H1 (cell line): ENCODE measurements around the gene WDR59. TPM values are rescaled to one million over a fixed set of nuclear protein-coding genes. Genes with fewer than 3 reads are reported as not detected.
A peak's percentile ranks its signal among the peaks of the same experiment; 100 is the strongest.

Experiments used
- BACH1 ChIP-seq: IDR thresholded peaks from 2 replicates; pipeline ENCODE4 v1.6.1; 2012; ENCODE audit warnings: low read length, improper control_type of control experiment
- CHD1 ChIP-seq: IDR thresholded peaks from 2 replicates; pipeline ENCODE4 v1.6.1; 2012; ENCODE audit warnings: low read depth, low read length, improper control_type of control experiment
- CHD2 ChIP-seq: IDR thresholded peaks from 2 replicates; pipeline ENCODE4 v1.6.1; 2012; ENCODE audit warnings: low read length, improper control_type of control experiment
- EGR1 ChIP-seq: IDR thresholded peaks from 2 replicates; pipeline ENCODE4 v1.6.1; 2011; ENCODE audit warnings: low read depth, low read length, borderline replicate concordance
- HDAC2 ChIP-seq, 2 experiments: fragments of 300-600 bp in 1 of 2; sonication (generic) in 1 of 2; IDR thresholded peaks; 2 replicates each; pipeline ENCODE4 v1.6.1; 2011 to 2012; ENCODE audit warnings: low read depth in 2 of 2, low read length in 2 of 2, mild to moderate bottlenecking in 2 of 2, moderate library complexity in 2 of 2, borderline replicate concordance in 1 of 2, inconsistent platforms in 1 of 2
- JUN ChIP-seq: IDR thresholded peaks from 2 replicates; pipeline ENCODE4 v1.6.1; 2011; ENCODE audit warnings: low read depth, mild to moderate bottlenecking, improper control_type of control experiment, low read length
- KDM1A ChIP-seq: fragments of 200-600, 300-600 bp; sonication (generic); IDR thresholded peaks from 2 replicates; pipeline ENCODE4 v1.7.1; 2016; ENCODE audit warnings: mild to moderate bottlenecking, low read length, borderline replicate concordance
- KDM4A ChIP-seq: IDR thresholded peaks from one replicate; pipeline ENCODE4 v1.7.1; 2012; ENCODE audit warnings: low read depth, mild to moderate bottlenecking, moderate library complexity, low read length, inconsistent platforms; ENCODE audit not compliant: severe bottlenecking
- KDM5A ChIP-seq: fragments of 200-600 bp; IDR thresholded peaks from 2 replicates; pipeline ENCODE4 v1.7.1; 2012; ENCODE audit warnings: mild to moderate bottlenecking, low read length, inconsistent platforms, mixed read lengths
- MAFK ChIP-seq: IDR thresholded peaks from 2 replicates; pipeline ENCODE4 v1.6.1; 2012; ENCODE audit warnings: low read depth, mild to moderate bottlenecking, improper control_type of control experiment, low read length
- RAD21 ChIP-seq, 2 experiments: IDR thresholded peaks in 1 of 2; conservative IDR thresholded peaks in 1 of 2; 2 replicates each; pipeline ENCODE4 v1.6.1; 2011; ENCODE audit warnings: low read depth in 2 of 2, low read length in 2 of 2, improper control_type of control experiment in 1 of 2, inconsistent platforms in 1 of 2, mild to moderate bottlenecking in 1 of 2, moderate library complexity in 1 of 2
- RBBP5 ChIP-seq: IDR thresholded peaks from 2 replicates; pipeline ENCODE4 v1.7.1; 2012; ENCODE audit warnings: low read depth, mild to moderate bottlenecking, inconsistent platforms, low read length, moderate library complexity, borderline replicate concordance
- RFX5 ChIP-seq: IDR thresholded peaks from 2 replicates; pipeline ENCODE4 v1.6.1; 2011; ENCODE audit warnings: low read depth, low read length, improper control_type of control experiment, borderline replicate concordance
- SAP30 ChIP-seq: fragments of 300-600 bp; sonication (generic); IDR thresholded peaks from 2 replicates; pipeline ENCODE4 v1.7.1; 2012; ENCODE audit warnings: low read length, moderate library complexity, mild to moderate bottlenecking, inconsistent platforms; ENCODE audit not compliant: insufficient read depth, insufficient replicate concordance
- SIN3A ChIP-seq, 2 experiments: IDR thresholded peaks in 1 of 2; conservative IDR thresholded peaks in 1 of 2; 2 replicates each; pipeline ENCODE4 v1.6.1; 2011 to 2012; ENCODE audit warnings: low read length in 2 of 2, improper control_type of control experiment in 1 of 2, low read depth in 1 of 2, mild to moderate bottlenecking in 1 of 2
- SP1 ChIP-seq: IDR thresholded peaks from 2 replicates; pipeline ENCODE4 v1.6.1; 2011; ENCODE audit warnings: low read depth, low read length
- SP2 ChIP-seq: IDR thresholded peaks from 2 replicates; pipeline ENCODE4 v1.6.1; 2012; ENCODE audit warnings: mild to moderate bottlenecking, low read length, inconsistent platforms
- SP4 ChIP-seq: IDR thresholded peaks from 2 replicates; pipeline ENCODE4 v1.6.1; 2012; ENCODE audit warnings: low read length, inconsistent platforms
- TAF1 ChIP-seq: IDR thresholded peaks from 2 replicates; pipeline ENCODE4 v1.6.1; 2011; ENCODE audit warnings: mild to moderate bottlenecking, low read depth, low read length
- TAF7 ChIP-seq: optimal IDR thresholded peaks from 2 replicates; pipeline ENCODE3; 2011; ENCODE audit warnings: low read depth, mild to moderate bottlenecking, inconsistent platforms, low read length, moderate library complexity, borderline replicate concordance
- TBP ChIP-seq: IDR thresholded peaks from 2 replicates; pipeline ENCODE4 v1.6.1; 2011; ENCODE audit warnings: low read depth, low read length, improper control_type of control experiment
- ZNF274 ChIP-seq: IDR thresholded peaks from 2 replicates; pipeline ENCODE4 v1.7.0; 2012; ENCODE audit warnings: low read length, borderline replicate concordance; ENCODE audit errors: extremely low read depth
- polyA plus RNA-seq, 7 experiments: library from polyadenylated mRNA; depleted of rRNA in 3 of 7; stranded (reverse) in 5 of 7; unstranded in 2 of 7; fragments of >200 nt in 5 of 7; fragments of 200-250 nt in 2 of 7; gene quantifications; 1 replicate in 5 of 7; 2 replicates in 1 of 7; 4 replicates in 1 of 7; pipeline versions ENCODE4 v1.2.1 to v1.2.3, GENCODE V29; 2011 to 2013; ENCODE audit warnings: missing spikeins in 2 of 7, mixed read lengths in 2 of 7
- total RNA-seq: library from RNA; stranded (reverse); fragmentation: NEBNext Ultra II Directional; extraction: Animal tissue kit (Norgen Biotek cat#: 25700); gene quantifications from 2 replicates; pipeline ENCODE4 v1.2.1, GENCODE V29; 2021
- TF ChIP-seq, protein P1 (sequence below): IDR thresholded peaks from 2 replicates; pipeline ENCODE4 v1.6.1; 2011; ENCODE audit warnings: low read length, improper control_type of control experiment

The WDR59 gene
- total and polyA plus RNA-seq, 2 of the 8 experiments (the other 6 are each of a cell fraction or from before 2014, with no cell fraction given): 84.2 to 124 TPM

DNA sequence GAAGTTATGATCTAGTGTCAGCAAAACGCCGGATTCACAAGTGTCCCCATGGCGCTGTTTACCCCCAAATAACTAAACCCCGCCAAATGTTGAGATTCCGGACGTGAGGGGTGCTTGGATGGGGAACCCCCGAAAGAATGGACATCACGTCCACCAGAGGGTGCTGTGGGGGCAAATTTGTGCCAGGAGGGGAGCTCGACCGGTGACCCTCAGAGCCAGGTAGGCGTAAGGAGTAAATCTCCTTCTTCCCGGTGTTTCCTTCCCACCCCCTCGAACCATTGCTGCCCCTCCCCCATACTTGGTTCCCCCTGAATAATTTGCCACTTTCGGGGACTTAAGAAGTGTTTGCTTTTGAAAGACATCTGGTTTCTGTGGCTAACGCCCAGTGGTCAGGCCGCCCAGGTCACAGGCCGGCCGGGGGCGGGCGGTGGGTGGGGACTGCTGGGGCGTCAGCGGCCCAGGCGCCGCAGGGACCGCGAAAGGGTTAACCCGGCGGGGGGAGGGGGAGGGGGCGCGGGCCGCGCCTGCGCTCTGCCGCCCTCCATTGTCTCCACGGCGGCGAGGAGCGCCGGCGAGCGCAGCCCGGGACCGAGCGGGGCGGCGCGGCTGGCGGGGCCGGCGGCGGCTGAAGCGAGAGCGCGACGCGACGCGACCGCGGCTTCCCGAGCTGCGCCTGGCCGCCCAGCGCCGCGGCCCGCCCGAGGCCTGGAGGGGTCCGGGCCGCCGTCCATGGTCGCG is 13.7 kb upstream of the WDR59 start, which contains the start of gene ZNRF1 (continued):
- no peak for TF ChIP-seq RFX5
- peak; percentile 83 for TF ChIP-seq RAD21 (IDR thresholded peaks at IDR 0.05 in 1 of 2, conservative IDR thresholded peaks at IDR 0.05 in 1 of 2; ENCODE audit: low read depth in 2 of 2, low read length in 2 of 2)
- TF ChIP-seq SP2: no peak
- no peak for TF ChIP-seq MAFK
- TF ChIP-seq JUN: no peak
- no peak for TF ChIP-seq ZNF274
- peak; percentile 39; the same call in 1 of the 2 replicates for TF ChIP-seq TBP
- no peak for TF ChIP-seq HDAC2 (IDR thresholded peaks at IDR 0.05; ENCODE audit: borderline replicate concordance in 1 of 2, low read depth in 2 of 2, low read length in 2 of 2)
- TF ChIP-seq KDM5A: no peak
- TF ChIP-seq SP1: peak; percentile 8; the same call in 1 of the 2 replicates
- TF ChIP-seq KDM4A: no peak
- no peak for TF ChIP-seq BACH1
- no peak for TF ChIP-seq SP4
- TF ChIP-seq SIN3A (conservative IDR thresholded peaks at IDR 0.05 in 1 of 2, IDR thresholded peaks at IDR 0.05 in 1 of 2; ENCODE audit: low read depth in 1 of 2, low read length in 2 of 2): peak in 1 of 2 experiments; percentile 54; a peak in 1 of 4 replicates
- TF ChIP-seq CHD1: no peak
- no peak for TF ChIP-seq SAP30
- 0 out of 2 replicates have a peak, but pooled peaks have one; percentile 31 for TF ChIP-seq TAF1
- no peak for TF ChIP-seq EGR1
- TF ChIP-seq TAF7: no peak
- TF ChIP-seq KDM1A: peak; percentile 95
- peak; percentile 45; the same call in 1 of the 2 replicates for TF ChIP-seq RBBP5
- TF ChIP-seq CHD2: no peak
- TF ChIP-seq, protein P1, sequence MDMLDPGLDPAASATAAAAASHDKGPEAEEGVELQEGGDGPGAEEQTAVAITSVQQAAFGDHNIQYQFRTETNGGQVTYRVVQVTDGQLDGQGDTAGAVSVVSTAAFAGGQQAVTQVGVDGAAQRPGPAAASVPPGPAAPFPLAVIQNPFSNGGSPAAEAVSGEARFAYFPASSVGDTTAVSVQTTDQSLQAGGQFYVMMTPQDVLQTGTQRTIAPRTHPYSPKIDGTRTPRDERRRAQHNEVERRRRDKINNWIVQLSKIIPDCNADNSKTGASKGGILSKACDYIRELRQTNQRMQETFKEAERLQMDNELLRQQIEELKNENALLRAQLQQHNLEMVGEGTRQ: no peak
